HepG2 (cell line): Measurements from ENCODE around the gene LAMB3. TPM values are rescaled to one million over a fixed set of nuclear protein-coding genes. Genes with fewer than 3 reads are reported as not detected.

ENCODE experiments used
- CCAR2 ChIP-seq: fragments of 200-400 bp; formaldehyde crosslinking; optimal IDR thresholded peaks from 2 replicates; pipeline ENCODE3; 2018; ENCODE audit warnings: low read depth, mild to moderate bottlenecking, low read length, moderate library complexity
- GATAD1 ChIP-seq: IDR thresholded peaks from 2 replicates; pipeline ENCODE4 v1.6.1; 2016; ENCODE audit warnings: missing genetic modification reagents, missing compliant biosample characterization
- HDAC6 ChIP-seq: fragments of 200-600 bp; sonication (generic); IDR thresholded peaks from 2 replicates; pipeline ENCODE4 v1.7.0; 2017; ENCODE audit warnings: mild to moderate bottlenecking, antibody characterized with exemption, low read length, low read depth
- HNRNPLL ChIP-seq: fragments of 200-400 bp; formaldehyde crosslinking; IDR thresholded peaks from 2 replicates; pipeline ENCODE4 v1.6.1; 2017; ENCODE audit warnings: mild to moderate bottlenecking, low read depth, low read length; ENCODE audit not compliant: poor library complexity, severe bottlenecking
- KDM4B ChIP-seq: sonication (generic); formaldehyde crosslinking; IDR thresholded peaks from 2 replicates; pipeline ENCODE4 v1.4.0; 2020; ENCODE audit warnings: missing genetic modification reagents
- LCORL ChIP-seq, 2 experiments: fragments of 450-650 bp in 1 of 2; sonication (generic) in 1 of 2; formaldehyde crosslinking in 1 of 2; IDR thresholded peaks; 2 replicates each; pipeline versions ENCODE4 v1.5.0 to v1.6.1; 2017 to 2020; ENCODE audit warnings: antibody characterized with exemption in 1 of 2, missing genetic modification reagents in 1 of 2
- MZF1 ChIP-seq: sonication (generic); formaldehyde crosslinking; IDR thresholded peaks from 2 replicates; pipeline ENCODE4 v1.8.1; 2023; ENCODE audit warnings: mild to moderate bottlenecking, missing genetic modification reagents, borderline replicate concordance
- NR2C2 ChIP-seq: sonication (generic); formaldehyde crosslinking; IDR thresholded peaks from 2 replicates; pipeline ENCODE4 v1.4.0; 2020; ENCODE audit warnings: missing genetic modification reagents, mild to moderate bottlenecking, moderate library complexity, borderline replicate concordance
- RAD21 ChIP-seq: fragments of 450-650 bp; formaldehyde crosslinking; IDR thresholded peaks from 2 replicates; pipeline ENCODE4 v1.5.0; 2020; ENCODE audit warnings: mild to moderate bottlenecking
- RNF2 ChIP-seq: fragments of 450-650 bp; conservative IDR thresholded peaks from 2 replicates; pipeline ENCODE4 v1.6.1; 2016; ENCODE audit warnings: low read depth
- SMAD3 ChIP-seq: sonication (generic); formaldehyde crosslinking; IDR thresholded peaks from 2 replicates; pipeline ENCODE4 v1.4.0; 2020; ENCODE audit warnings: missing genetic modification reagents
- SMC3 ChIP-seq: IDR thresholded peaks from 2 replicates; pipeline ENCODE4 v1.6.1; 2011; ENCODE audit warnings: low read length, improper control_type of control experiment
- TRIM24 ChIP-seq: sonication (generic); formaldehyde crosslinking; IDR thresholded peaks from 2 replicates; pipeline ENCODE4 v1.8.0; 2022; ENCODE audit warnings: mild to moderate bottlenecking, missing genetic modification reagents
- ZNF138 ChIP-seq: sonication (generic); formaldehyde crosslinking; IDR thresholded peaks from 2 replicates; pipeline ENCODE4 v1.5.0; 2020; ENCODE audit warnings: mild to moderate bottlenecking, low read depth, missing genetic modification reagents
- ZNF160 ChIP-seq: sonication (generic); formaldehyde crosslinking; IDR thresholded peaks from 2 replicates; pipeline ENCODE4 v1.8.0; 2022; ENCODE audit warnings: mild to moderate bottlenecking, inconsistent platforms, missing genetic modification reagents
- ZNF260 ChIP-seq: sonication (generic); formaldehyde crosslinking; IDR thresholded peaks from 2 replicates; pipeline ENCODE4 v1.4.0; 2020; ENCODE audit warnings: missing genetic modification reagents, low read depth, mild to moderate bottlenecking, borderline replicate concordance
- ZNF383 ChIP-seq: sonication (generic); formaldehyde crosslinking; IDR thresholded peaks from 2 replicates; pipeline ENCODE4 v1.4.0; 2020; ENCODE audit warnings: missing genetic modification reagents, mild to moderate bottlenecking, borderline replicate concordance
- ZNF547 ChIP-seq: sonication (generic); formaldehyde crosslinking; IDR thresholded peaks from 2 replicates; pipeline ENCODE4 v1.5.1; 2020; ENCODE audit warnings: mild to moderate bottlenecking, missing genetic modification reagents
- ZNF556 ChIP-seq: sonication (generic); formaldehyde crosslinking; IDR thresholded peaks from 2 replicates; pipeline ENCODE4 v1.4.0; 2020; ENCODE audit warnings: mild to moderate bottlenecking, missing genetic modification reagents, borderline replicate concordance
- polyA plus RNA-seq, 8 experiments: library from polyadenylated mRNA; depleted of rRNA in 3 of 8; stranded (reverse) in 7 of 8; unstranded in 1 of 8; fragments of >200 nt; fragmentation: Illumina TruSeq in 4 of 8; extraction: Trizol in 4 of 8; gene quantifications; 2 replicates each; pipeline versions ENCODE4 v1.2.1 to v1.2.3, GENCODE V29; 2011 to 2016; ENCODE audit warnings: low read depth in 4 of 8, missing spikeins in 1 of 8, mixed read lengths in 1 of 8; ENCODE audit not compliant: insufficient read depth in 1 of 8
- total RNA-seq, 5 experiments: library from RNA; depleted of rRNA; stranded (reverse); fragments of >200 nt; fragmentation: Illumina TruSeq; extraction: Trizol; gene quantifications; 2 replicates each; pipeline ENCODE4 v1.2.3, GENCODE V29; 2016; ENCODE audit warnings: low read depth in 1 of 5
- TF ChIP-seq, protein P1 (sequence below): sonication (generic); formaldehyde crosslinking; IDR thresholded peaks from 2 replicates; pipeline ENCODE4 v1.5.0; 2020; ENCODE audit warnings: mild to moderate bottlenecking, missing genetic modification reagents
- TF ChIP-seq, protein P2 (sequence below): sonication (generic); formaldehyde crosslinking; IDR thresholded peaks from 2 replicates; pipeline ENCODE4 v1.4.0; 2020; ENCODE audit warnings: mild to moderate bottlenecking, missing genetic modification reagents
- TF ChIP-seq, protein P3 (sequence below): sonication (generic); formaldehyde crosslinking; IDR thresholded peaks from 2 replicates; pipeline ENCODE4 v1.5.0; 2020; ENCODE audit warnings: missing genetic modification reagents
- TF ChIP-seq, protein P4 (sequence below): sonication (generic); formaldehyde crosslinking; IDR thresholded peaks from 2 replicates; pipeline ENCODE4 v1.5.0; 2020; ENCODE audit warnings: missing genetic modification reagents, mild to moderate bottlenecking, borderline replicate concordance
- TF ChIP-seq, protein P5 (sequence below): sonication (generic); formaldehyde crosslinking; IDR thresholded peaks from 2 replicates; pipeline ENCODE4 v1.5.1; 2020; ENCODE audit warnings: missing genetic modification reagents, mild to moderate bottlenecking, borderline replicate concordance

Gene LAMB3
- total and polyA plus RNA-seq, 2 of the 13 experiments (the other 11 are each of a cell fraction or from before 2014, with no cell fraction given), result 0.18 to 0.24 TPM

DNA sequence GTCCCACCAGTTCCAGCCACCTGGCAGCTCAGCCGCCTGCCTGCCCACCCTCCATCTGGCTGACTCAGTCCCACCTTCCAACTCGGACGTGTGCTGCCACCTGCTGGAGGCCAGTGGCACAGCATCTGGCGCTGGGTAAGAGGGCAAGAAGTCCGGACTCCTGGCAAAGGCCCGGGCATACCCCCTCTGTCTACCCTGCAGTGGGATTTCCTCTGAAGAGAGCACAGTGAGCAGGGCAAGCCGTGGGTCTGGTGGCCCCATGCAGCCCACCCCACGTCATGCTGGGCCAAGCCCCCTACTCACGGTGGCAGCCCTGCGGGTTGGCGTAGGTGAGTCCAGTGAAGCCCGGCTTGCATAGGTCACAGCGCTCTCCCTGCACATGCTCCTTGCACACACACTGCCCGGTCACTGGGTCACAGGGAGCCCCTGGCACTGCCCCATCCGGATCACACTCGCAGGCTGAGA is 24.5 kb downstream of the LAMB3 start (continued):
- TF ChIP-seq LCORL (IDR thresholded peaks at IDR 0.05) (no peak), LCORL (CRISPR knock-in tag; IDR thresholded peaks at IDR 0.05) (no peak), ZNF556 (CRISPR knock-in tag) (no peak), TRIM24 (no peak), NR2C2 (CRISPR knock-in tag) (no peak), GATAD1 (CRISPR knock-in tag) (no peak), ZNF547 (CRISPR knock-in tag) (no peak), RNF2 (no peak), MZF1 (CRISPR knock-in tag) (no peak), ZNF260 (CRISPR knock-in tag) (no peak), SMAD3 (CRISPR knock-in tag) (no peak), HNRNPLL (peak; percentile 42), SMC3 (peak; percentile 35), KDM4B (CRISPR knock-in tag) (no peak), HDAC6 (no peak), RAD21 (CRISPR knock-in tag) (peak; percentile 60; the same call in 1 of the 2 replicates), CCAR2 (no peak), ZNF383 (CRISPR knock-in tag) (no peak), ZNF138 (CRISPR knock-in tag) (no peak), ZNF160 (no peak)
- TF ChIP-seq, protein P1, sequence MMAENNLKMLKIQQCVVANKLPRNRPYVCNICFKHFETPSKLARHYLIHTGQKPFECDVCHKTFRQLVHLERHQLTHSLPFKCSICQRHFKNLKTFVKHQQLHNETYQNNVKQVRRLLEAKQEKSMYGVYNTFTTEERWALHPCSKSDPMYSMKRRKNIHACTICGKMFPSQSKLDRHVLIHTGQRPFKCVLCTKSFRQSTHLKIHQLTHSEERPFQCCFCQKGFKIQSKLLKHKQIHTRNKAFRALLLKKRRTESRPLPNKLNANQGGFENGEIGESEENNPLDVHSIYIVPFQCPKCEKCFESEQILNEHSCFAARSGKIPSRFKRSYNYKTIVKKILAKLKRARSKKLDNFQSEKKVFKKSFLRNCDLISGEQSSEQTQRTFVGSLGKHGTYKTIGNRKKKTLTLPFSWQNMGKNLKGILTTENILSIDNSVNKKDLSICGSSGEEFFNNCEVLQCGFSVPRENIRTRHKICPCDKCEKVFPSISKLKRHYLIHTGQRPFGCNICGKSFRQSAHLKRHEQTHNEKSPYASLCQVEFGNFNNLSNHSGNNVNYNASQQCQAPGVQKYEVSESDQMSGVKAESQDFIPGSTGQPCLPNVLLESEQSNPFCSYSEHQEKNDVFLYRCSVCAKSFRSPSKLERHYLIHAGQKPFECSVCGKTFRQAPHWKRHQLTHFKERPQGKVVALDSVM, result no peak
- TF ChIP-seq, protein P2, sequence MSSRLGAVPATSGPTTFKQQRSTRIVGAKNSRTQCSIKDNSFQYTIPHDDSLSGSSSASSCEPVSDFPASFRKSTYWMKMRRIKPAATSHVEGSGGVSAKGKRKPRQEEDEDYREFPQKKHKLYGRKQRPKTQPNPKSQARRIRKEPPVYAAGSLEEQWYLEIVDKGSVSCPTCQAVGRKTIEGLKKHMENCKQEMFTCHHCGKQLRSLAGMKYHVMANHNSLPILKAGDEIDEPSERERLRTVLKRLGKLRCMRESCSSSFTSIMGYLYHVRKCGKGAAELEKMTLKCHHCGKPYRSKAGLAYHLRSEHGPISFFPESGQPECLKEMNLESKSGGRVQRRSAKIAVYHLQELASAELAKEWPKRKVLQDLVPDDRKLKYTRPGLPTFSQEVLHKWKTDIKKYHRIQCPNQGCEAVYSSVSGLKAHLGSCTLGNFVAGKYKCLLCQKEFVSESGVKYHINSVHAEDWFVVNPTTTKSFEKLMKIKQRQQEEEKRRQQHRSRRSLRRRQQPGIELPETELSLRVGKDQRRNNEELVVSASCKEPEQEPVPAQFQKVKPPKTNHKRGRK (CRISPR knock-in tag), result no peak
- TF ChIP-seq, protein P3, sequence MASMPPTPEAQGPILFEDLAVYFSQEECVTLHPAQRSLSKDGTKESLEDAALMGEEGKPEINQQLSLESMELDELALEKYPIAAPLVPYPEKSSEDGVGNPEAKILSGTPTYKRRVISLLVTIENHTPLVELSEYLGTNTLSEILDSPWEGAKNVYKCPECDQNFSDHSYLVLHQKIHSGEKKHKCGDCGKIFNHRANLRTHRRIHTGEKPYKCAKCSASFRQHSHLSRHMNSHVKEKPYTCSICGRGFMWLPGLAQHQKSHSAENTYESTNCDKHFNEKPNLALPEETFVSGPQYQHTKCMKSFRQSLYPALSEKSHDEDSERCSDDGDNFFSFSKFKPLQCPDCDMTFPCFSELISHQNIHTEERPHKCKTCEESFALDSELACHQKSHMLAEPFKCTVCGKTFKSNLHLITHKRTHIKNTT, result no peak
- TF ChIP-seq, protein P4, sequence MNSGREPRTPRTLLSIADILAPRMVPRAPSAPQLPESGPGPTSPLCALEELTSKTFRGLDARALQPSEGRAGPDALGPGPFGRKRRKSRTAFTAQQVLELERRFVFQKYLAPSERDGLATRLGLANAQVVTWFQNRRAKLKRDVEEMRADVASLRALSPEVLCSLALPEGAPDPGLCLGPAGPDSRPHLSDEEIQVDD (CRISPR knock-in tag), result no peak
- TF ChIP-seq, protein P5, sequence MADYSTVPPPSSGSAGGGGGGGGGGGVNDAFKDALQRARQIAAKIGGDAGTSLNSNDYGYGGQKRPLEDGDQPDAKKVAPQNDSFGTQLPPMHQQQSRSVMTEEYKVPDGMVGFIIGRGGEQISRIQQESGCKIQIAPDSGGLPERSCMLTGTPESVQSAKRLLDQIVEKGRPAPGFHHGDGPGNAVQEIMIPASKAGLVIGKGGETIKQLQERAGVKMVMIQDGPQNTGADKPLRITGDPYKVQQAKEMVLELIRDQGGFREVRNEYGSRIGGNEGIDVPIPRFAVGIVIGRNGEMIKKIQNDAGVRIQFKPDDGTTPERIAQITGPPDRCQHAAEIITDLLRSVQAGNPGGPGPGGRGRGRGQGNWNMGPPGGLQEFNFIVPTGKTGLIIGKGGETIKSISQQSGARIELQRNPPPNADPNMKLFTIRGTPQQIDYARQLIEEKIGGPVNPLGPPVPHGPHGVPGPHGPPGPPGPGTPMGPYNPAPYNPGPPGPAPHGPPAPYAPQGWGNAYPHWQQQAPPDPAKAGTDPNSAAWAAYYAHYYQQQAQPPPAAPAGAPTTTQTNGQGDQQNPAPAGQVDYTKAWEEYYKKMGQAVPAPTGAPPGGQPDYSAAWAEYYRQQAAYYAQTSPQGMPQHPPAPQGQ (CRISPR knock-in tag), result no peak
